A549 (cell line): Measurements from ENCODE around the gene REEP5. TPM values are rescaled to one million over a fixed set of nuclear protein-coding genes. Genes with fewer than 3 reads are reported as not detected.
A peak's percentile ranks its signal among the peaks of the same experiment; 100 is the strongest.

Experiments used
- ATAC-seq, 2 experiments: fragments of 200-7000 bp in 1 of 2; fragments of >200 bp in 1 of 2; cut with Nextera tagmentation in 1 of 2; cut with Tn5 transposase in 1 of 2; 3 replicates each; pipeline versions ENCODE4 v1.8.0 to v1.9.1; 2018 to 2020; ENCODE audit warnings: mild to moderate bottlenecking in 1 of 2, moderate library complexity in 1 of 2
- CTCF ChIA-PET: fragments of 300-600 bp; sonication (Branson Sonifier 250); formaldehyde crosslinking; extraction: SDS; loops from one replicate; lab custom pipeline; 2021; ENCODE audit warnings: antibody characterized with exemption, inconsistent platforms; lab: Yijun Ruan, JAX
- POLR2A ChIA-PET: fragments of 350-600 bp; formaldehyde crosslinking; extraction: SDS; loops from one replicate; lab custom pipeline; 2021; ENCODE audit warnings: antibody characterized with exemption, inconsistent platforms; lab: Yijun Ruan, JAX
- DNase-seq, 2 experiments: peaks; one replicate each; pipeline versions ENCODE4 v3.0.0 to v3.0.0-alpha.2; 2011 to 2016; ENCODE audit warnings: low read depth in 1 of 2, low spot score in 1 of 2
- FAIRE-seq: peaks from 2 replicates; lab custom pipeline; 2011; peaks lifted over from hg19 to GRCh38; lab: Jason Lieb, UNC
- H3K27ac ChIP-seq, 2 experiments: fragments of >200 bp; sonication (Bioruptor Twin); formaldehyde crosslinking; 3 replicates each; pipeline ENCODE4 v1.5.1; 2016 to 2017
- H3K4me1 ChIP-seq: fragments of >200 bp; sonication (Bioruptor Twin); formaldehyde crosslinking; 3 replicates; pipeline ENCODE4 v1.6.1; 2016
- H3K4me2 ChIP-seq: fragments of >200 bp; sonication (Bioruptor Twin); formaldehyde crosslinking; 3 replicates; pipeline ENCODE4 v1.6.1; 2016
- H3K4me3 ChIP-seq: fragments of >200 bp; sonication (Bioruptor Twin); formaldehyde crosslinking; 3 replicates; pipeline ENCODE4 v1.5.1; 2016
- H3K9me3 ChIP-seq: fragments of >200 bp; sonication (Bioruptor Twin); formaldehyde crosslinking; 3 replicates; pipeline ENCODE4 v1.6.1; 2016
- BCL3 ChIP-seq: fragments of >200 bp; sonication (Bioruptor Twin); formaldehyde crosslinking; IDR thresholded peaks from 3 replicates; pipeline ENCODE4 v1.6.1; 2016
- BHLHE40 ChIP-seq: IDR thresholded peaks from 2 replicates; pipeline ENCODE4 v1.6.1; 2012; ENCODE audit warnings: low read depth, low read length, inconsistent platforms
- CBX2 ChIP-seq: fragments of 200-600 bp; sonication (generic); IDR thresholded peaks from 2 replicates; pipeline ENCODE4 v1.6.1; 2016; ENCODE audit warnings: low read depth, mild to moderate bottlenecking, borderline replicate concordance
- CBX8 ChIP-seq: fragments of 200-600 bp; sonication (generic); IDR thresholded peaks from 2 replicates; pipeline ENCODE4 v1.6.1; 2016
- CHD2 ChIP-seq: fragments of 150-350 bp; IDR thresholded peaks from 2 replicates; pipeline ENCODE4 v1.6.1; 2014; ENCODE audit warnings: low read length; ENCODE audit not compliant: partially characterized antibody
- CHD4 ChIP-seq: fragments of 200-600 bp; sonication (generic); IDR thresholded peaks from 2 replicates; pipeline ENCODE4 v1.6.1; 2016; ENCODE audit warnings: antibody characterized with exemption, mild to moderate bottlenecking, borderline replicate concordance
- CTCF ChIP-seq: fragments of >200 bp; sonication (Bioruptor Twin); formaldehyde crosslinking; IDR thresholded peaks from 3 replicates; pipeline ENCODE4 v1.5.1; 2016
- EP300 ChIP-seq, 2 experiments: fragments of >200 bp; sonication (Bioruptor Twin); formaldehyde crosslinking; IDR thresholded peaks; 2 replicates in 1 of 2; 3 replicates in 1 of 2; pipeline ENCODE4 v1.6.1; 2016 to 2017
- ESRRA ChIP-seq: fragments of 150-350 bp; IDR thresholded peaks from 2 replicates; pipeline ENCODE4 v1.6.1; 2014; ENCODE audit warnings: mild to moderate bottlenecking, low read length, borderline replicate concordance
- FOSB ChIP-seq: fragments of 250-450 bp; sonication (Bioruptor Pico); IDR thresholded peaks from 2 replicates; pipeline ENCODE4 v1.5.0; 2020; ENCODE audit warnings: mild to moderate bottlenecking, moderate library complexity
- FOSL2 ChIP-seq, 2 experiments: fragments of 450-650 bp in 1 of 2; fragments of >200 bp in 1 of 2; sonication (Bioruptor Twin) in 1 of 2; formaldehyde crosslinking; IDR thresholded peaks; 2 replicates each; pipeline versions ENCODE4 v1.5.0 to v1.6.1; 2016 to 2020; ENCODE audit warnings: mild to moderate bottlenecking in 1 of 2, moderate library complexity in 1 of 2
- GATA3 ChIP-seq: IDR thresholded peaks from 2 replicates; pipeline ENCODE4 v1.6.1; 2012; ENCODE audit warnings: borderline replicate concordance
- HOXB5 ChIP-seq: fragments of 250-450 bp; sonication (Bioruptor Pico); IDR thresholded peaks from 2 replicates; pipeline ENCODE4 v1.5.0; 2020; ENCODE audit warnings: mild to moderate bottlenecking, moderate library complexity
- JUN ChIP-seq, 2 experiments: fragments of >200 bp; sonication (Bioruptor Twin); formaldehyde crosslinking; IDR thresholded peaks; 2 replicates in 1 of 2; 3 replicates in 1 of 2; pipeline ENCODE4 v1.6.1; 2016 to 2017
- MYC ChIP-seq: IDR thresholded peaks from 2 replicates; pipeline ENCODE4 v1.6.1; 2012; ENCODE audit warnings: mild to moderate bottlenecking, inconsistent platforms, low read length, improper control_type of control experiment, borderline replicate concordance
- NFE2L2 ChIP-seq: fragments of 150-350 bp; conservative IDR thresholded peaks from 2 replicates; pipeline ENCODE4 v1.6.1; 2014; ENCODE audit warnings: low read length
- NR3C1 ChIP-seq: fragments of >200 bp; sonication (Bioruptor Twin); formaldehyde crosslinking; IDR thresholded peaks from 3 replicates; pipeline ENCODE4 v1.6.1; 2017
- PHF8 ChIP-seq: fragments of 200-600 bp; sonication (generic); IDR thresholded peaks from 2 replicates; pipeline ENCODE4 v1.6.1; 2016; ENCODE audit warnings: low read depth, mild to moderate bottlenecking, antibody characterized with exemption, moderate library complexity, borderline replicate concordance
- POLR2AphosphoS2 ChIP-seq: conservative IDR thresholded peaks from 2 replicates; pipeline ENCODE4 v1.6.1; 2012; ENCODE audit warnings: low read length, improper control_type of control experiment, inconsistent platforms
- RAD21 ChIP-seq, 2 experiments: fragments of >200 bp in 1 of 2; sonication (Bioruptor Twin) in 1 of 2; formaldehyde crosslinking in 1 of 2; IDR thresholded peaks in 1 of 2; conservative IDR thresholded peaks in 1 of 2; 2 replicates in 1 of 2; 3 replicates in 1 of 2; pipeline ENCODE4 v1.6.1; 2012 to 2018; ENCODE audit warnings: inconsistent platforms in 1 of 2
- RCOR1 ChIP-seq: fragments of 150-350 bp; IDR thresholded peaks from 2 replicates; pipeline ENCODE4 v1.6.1; 2014; ENCODE audit warnings: antibody characterized with exemption, low read length, low read depth
- REST ChIP-seq: fragments of 200-600 bp; sonication (generic); IDR thresholded peaks from 2 replicates; pipeline ENCODE4 v1.6.1; 2016; ENCODE audit warnings: antibody characterized with exemption, mild to moderate bottlenecking, moderate library complexity
- RFX5 ChIP-seq: fragments of 450-650 bp; IDR thresholded peaks from 2 replicates; pipeline ENCODE4 v1.7.1; 2014; ENCODE audit warnings: antibody characterized with exemption, mild to moderate bottlenecking, moderate library complexity
- SMC3 ChIP-seq: fragments of >200 bp; sonication (Bioruptor Twin); formaldehyde crosslinking; IDR thresholded peaks from 3 replicates; pipeline ENCODE4 v1.6.1; 2018; ENCODE audit warnings: inconsistent platforms
- SREBF2 ChIP-seq: fragments of 450-650 bp; IDR thresholded peaks from 2 replicates; pipeline ENCODE4 v1.6.1; 2014; ENCODE audit warnings: mild to moderate bottlenecking, moderate library complexity
- ZC3H11A ChIP-seq: fragments of 450-650 bp; IDR thresholded peaks from 2 replicates; pipeline ENCODE4 v1.6.1; 2014; ENCODE audit warnings: antibody characterized with exemption, mild to moderate bottlenecking
- WGBS: methylation state at CpG from one replicate; pipeline ENCODE4 v1.1.6; 2017; ENCODE audit errors: missing lambda C conversion rate; 5-methylcytosine and 5-hydroxymethylcytosine counted together
- polyA plus RNA-seq, 4 experiments: library from polyadenylated mRNA; depleted of rRNA in 3 of 4; stranded (reverse); fragments of >200 nt; fragmentation: RNase III in 1 of 4; extraction: RNeasy Plus Mini Kit Qiagen cat#74134 plus additional on column Dnase treatment in 1 of 4; gene quantifications; 2 replicates in 3 of 4; 3 replicates in 1 of 4; pipeline ENCODE4 v1.2.3, GENCODE V29; 2011 to 2017

Gene REEP5
- polyA plus RNA-seq, 2 of the 4 experiments (the other 2 are of a cell fraction): 134 to 164 TPM

- TF ChIP-seq REST: no peak
- TF ChIP-seq NFE2L2: no peak
- no peak for TF ChIP-seq BCL3
- no peak for TF ChIP-seq PHF8
- TF ChIP-seq FOSB (CRISPR knock-in tag): no peak
- TF ChIP-seq SREBF2: no peak
- no peak for TF ChIP-seq POLR2AphosphoS2
- no peak for TF ChIP-seq ESRRA
- no peak for TF ChIP-seq BHLHE40
- no peak for TF ChIP-seq FOSL2 (IDR thresholded peaks at IDR 0.05)
- TF ChIP-seq FOSL2 (CRISPR knock-in tag; IDR thresholded peaks at IDR 0.05): no peak
- TF ChIP-seq CHD4: no peak
- TF ChIP-seq HOXB5: no peak
- TF ChIP-seq CBX8: no peak
- no peak for TF ChIP-seq NR3C1
These were observed 67.4 kb downstream of the REEP5 start (continued) for GRCh38 chr5:112854651-112855050.

- DNase-seq (no peak), FAIRE-seq (no peak), ATAC-seq (no peak)
- Histone ChIP-seq H3K4me3 (no peak overlapping the region), H3K27ac (no peak overlapping the region), H3K4me2 (no peak overlapping the region), H3K9me3 (peaks cover 5% of the 10 kb centered on the region; the same call in 2 of the 3 replicates), H3K4me1 (no peaks in the 10 kb centered on the region)
- TF ChIP-seq CBX8 (no peak), CBX2 (no peak), RFX5 (no peak)
- ChIA-PET CTCF (interaction anchor here (0.7 kb wide), 1 partner anchor 93 kb away, joined by 3 read pairs; no protein-coding TSS in a partner anchor), POLR2A (no interaction called here)
- 79% methylated on average over 2 of the region's 2 CpGs for WGBS
These were observed 72.1 kb downstream of the REEP5 start for GRCh38 chr5:112849912-112850311.

GRCh38 chr5:112848116-112848811 lies 73.8 kb downstream of the REEP5 start:
- ChIA-PET CTCF (interaction anchor here (0.5 to 1.6 kb wide), 22 partner anchors 9 to 747 kb away, joined by 3 to 16 read pairs (median 4); partner anchors contain the start of gene SRP19), POLR2A (interaction anchor here (1.0 kb wide), 1 partner anchor 13 kb away, joined by 6 read pairs; the partner anchor contains the start of gene SRP19)
- DNase-seq: peak; percentile 33 to 71
- H3K4me1 ChIP-seq: no peaks in the 10 kb centered on the region
- no peak overlapping the region for H3K27ac ChIP-seq
- FAIRE-seq: peak; percentile 13
- TF ChIP-seq RCOR1 (no peak), JUN (IDR thresholded peaks at IDR 0.05) (no peak), GATA3 (no peak), ZC3H11A (no peak), CHD2 (no peak), PHF8 (no peak), RAD21 (conservative IDR thresholded peaks at IDR 0.05 in 1 of 2, IDR thresholded peaks at IDR 0.05 in 1 of 2) (peak; percentile 42 to 54; a peak in 4 of 5 replicates), MYC (no peak), NFE2L2 (no peak), SMC3 (peak; percentile 61), CTCF (peak; percentile 63), EP300 (IDR thresholded peaks at IDR 0.05) (no peak)
- H3K4me3 ChIP-seq: no peak overlapping the region
- ATAC-seq: peak; percentile 96 to 99
- WGBS: 36% methylated on average over 8 of the region's 8 CpGs
- peak overlapping the region; percentile 33; the same call in 1 of the 3 replicates for H3K4me2 ChIP-seq
- H3K9me3 ChIP-seq: no peaks in the 10 kb centered on the region
